ENCODE data around the gene PDP2. TPM values are rescaled to one million over a fixed set of nuclear protein-coding genes. Genes with fewer than 3 reads are reported as not detected.

Gene PDP2
- total and polyA plus RNA-seq, 7 donors: 2.6 to 8.3 (median 5.1) TPM

DNA sequence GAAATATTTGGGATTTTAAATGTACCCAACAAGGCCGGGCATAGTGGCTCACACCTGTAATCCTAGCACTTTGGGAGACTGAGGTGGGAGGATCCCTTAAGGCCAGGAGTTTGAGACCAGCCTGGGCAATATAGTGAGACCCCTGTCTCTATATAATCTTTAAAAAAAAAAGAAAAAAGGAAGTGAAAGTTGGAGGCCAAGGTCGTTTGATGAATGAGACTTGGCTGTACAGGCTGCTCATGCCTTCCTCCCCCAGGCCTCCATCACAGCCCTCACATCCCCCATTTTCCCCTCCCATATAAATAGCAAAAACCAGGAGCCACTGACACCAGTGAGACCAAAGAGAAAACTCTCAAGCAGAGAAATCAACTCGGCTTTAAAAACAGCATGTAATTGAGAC lies 39.4 kb upstream of the PDP2 start:
- Histone ChIP-seq H3K36me3 (no peaks in the 10 kb centered on the region), H3K9me3 (peaks cover 0 to 2% (median 0%) of the 10 kb centered on the region in 4 donors), H3K4me3 (no peak overlapping the region), H3K27ac (no peak overlapping the region), H3K4me1 (peaks cover 0 to 16% (median 15%) of the 10 kb centered on the region in 4 donors), H3K27me3 (peaks cover 20 to 26% (median 23%) of the 10 kb centered on the region in 3 donors)
- TF ChIP-seq POLR2A (IDR thresholded peaks at IDR 0.05): no peak
- no peak for TF ChIP-seq POLR2AphosphoS5 (IDR thresholded peaks at IDR 0.05)
- no peak for TF ChIP-seq EP300 (IDR thresholded peaks at IDR 0.05)
- TF ChIP-seq CTCF (IDR thresholded peaks at IDR 0.05): no peak
- WGBS, 2 donors: 52 to 53% methylated on average over 3 of the region's 3 CpGs
- no peak for DNase-seq
- intact Hi-C loops (cut with DNase I): no loop called here

DNA sequence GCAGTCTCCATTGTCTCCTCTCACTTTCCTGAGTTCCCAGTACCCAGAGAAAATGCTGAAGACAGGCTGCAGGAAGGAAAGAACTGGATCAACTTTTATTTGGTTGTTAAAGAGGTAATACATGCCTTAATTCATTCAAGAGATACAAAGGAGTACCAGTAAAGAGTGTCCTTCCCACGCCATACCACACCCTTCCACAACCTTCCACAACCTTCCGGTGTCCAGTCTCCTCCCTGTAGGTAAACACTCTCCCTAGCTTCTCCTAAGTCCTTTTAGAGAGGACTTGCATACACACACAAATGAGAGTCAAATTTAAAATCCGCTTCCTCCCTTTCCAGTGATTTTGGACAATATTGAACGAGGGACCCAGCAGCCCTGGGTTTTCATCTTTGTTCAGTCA lies 38.9 kb upstream of the PDP2 start:
- no peak for DNase-seq
- Histone ChIP-seq H3K4me1 (peaks cover 0 to 16% (median 15%) of the 10 kb centered on the region in 4 donors), H3K27me3 (peaks cover 20 to 31% (median 23%) of the 10 kb centered on the region in 3 donors), H3K9me3 (peaks cover 0 to 2% (median 0%) of the 10 kb centered on the region in 4 donors), H3K36me3 (no peaks in the 10 kb centered on the region), H3K27ac (no peak overlapping the region), H3K4me3 (no peak overlapping the region)
- 49 to 79% methylated on average over 4 of the region's 4 CpGs for WGBS, 2 donors
- intact Hi-C loops (cut with DNase I): no loop called here
- TF ChIP-seq CTCF (IDR thresholded peaks at IDR 0.05): no peak
- TF ChIP-seq POLR2A (IDR thresholded peaks at IDR 0.05): no peak
- no peak for TF ChIP-seq POLR2AphosphoS5 (IDR thresholded peaks at IDR 0.05)
- no peak for TF ChIP-seq EP300 (IDR thresholded peaks at IDR 0.05)

DNA sequence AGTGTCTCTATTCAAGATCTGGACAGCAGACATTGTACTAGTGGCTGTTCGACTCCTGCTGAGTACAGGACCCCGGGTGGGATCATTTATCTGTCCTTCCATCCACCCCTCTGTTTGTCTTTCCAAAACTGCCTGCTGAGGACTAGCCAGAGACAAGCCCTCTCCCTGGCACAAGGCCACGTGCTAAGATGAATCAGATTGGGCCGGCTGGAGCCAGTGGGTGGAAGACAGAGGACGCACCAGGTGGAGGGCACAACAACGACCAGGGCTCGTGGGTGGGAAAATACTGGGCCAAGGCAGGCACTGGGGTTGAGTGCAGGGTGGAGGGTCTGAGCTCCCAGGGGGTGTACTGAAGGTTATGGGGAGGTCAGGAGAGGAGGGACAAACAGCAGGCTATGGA lies 37.5 kb upstream of the PDP2 start:
- intact Hi-C loops (cut with DNase I): no loop called here
- WGBS, 2 donors: 61 to 81% methylated on average over 7 of the region's 7 CpGs

GRCh38 chr16:66843191-66843590 lies 37.1 kb upstream of the PDP2 start:
- Histone ChIP-seq H3K27ac (no peak overlapping the region), H3K27me3 (peaks cover 20 to 38% (median 23%) of the 10 kb centered on the region in 3 donors), H3K4me1 (peaks cover 0 to 16% (median 15%) of the 10 kb centered on the region in 4 donors), H3K36me3 (no peaks in the 10 kb centered on the region), H3K4me3 (no peak overlapping the region), H3K9me3 (peaks cover 0 to 2% (median 0%) of the 10 kb centered on the region in 4 donors)
- no peak for TF ChIP-seq POLR2A (IDR thresholded peaks at IDR 0.05)
- TF ChIP-seq CTCF (IDR thresholded peaks at IDR 0.05): no peak
- TF ChIP-seq EP300 (IDR thresholded peaks at IDR 0.05): no peak
- no peak for TF ChIP-seq POLR2AphosphoS5 (IDR thresholded peaks at IDR 0.05)
- WGBS, 2 donors: 96 to 97% methylated on average over 2 of the region's 2 CpGs
- intact Hi-C loops (cut with DNase I): no loop called here
- no peak for DNase-seq

More for the DNA sequence above, 37.5 kb upstream of the PDP2 start:
- no peak overlapping the region for H3K27ac ChIP-seq
- no peak for TF ChIP-seq EP300 (IDR thresholded peaks at IDR 0.05)
- no peak for TF ChIP-seq POLR2A (IDR thresholded peaks at IDR 0.05)
- TF ChIP-seq CTCF (IDR thresholded peaks at IDR 0.05): no peak
- TF ChIP-seq POLR2AphosphoS5 (IDR thresholded peaks at IDR 0.05): no peak
- no peak overlapping the region for H3K4me3 ChIP-seq
- no peaks in the 10 kb centered on the region for H3K36me3 ChIP-seq
- peaks cover 0 to 2% (median 0%) of the 10 kb centered on the region in 4 donors for H3K9me3 ChIP-seq
- H3K27me3 ChIP-seq: peaks cover 20 to 38% (median 23%) of the 10 kb centered on the region in 3 donors
- no peak for DNase-seq
- H3K4me1 ChIP-seq: peaks cover 0 to 16% (median 15%) of the 10 kb centered on the region in 4 donors

DNA sequence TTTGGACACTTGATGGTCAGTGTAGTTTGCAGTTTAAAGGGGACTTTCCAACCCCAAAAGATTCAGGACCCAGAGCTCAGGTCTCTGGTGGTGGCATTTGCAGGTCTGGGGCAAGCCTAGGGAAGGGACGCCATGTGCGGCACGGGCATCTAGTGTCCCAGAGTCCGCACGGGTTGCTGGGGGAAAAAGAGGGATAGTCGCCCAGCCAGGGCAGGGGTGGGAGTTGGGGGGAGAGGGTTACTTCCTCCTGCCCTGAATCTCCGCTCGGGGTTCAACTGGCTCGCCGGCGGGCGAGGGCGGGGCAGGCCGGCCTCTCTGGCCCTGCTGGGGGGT lies 36.3 kb upstream of the PDP2 start:
- no peak for DNase-seq
- Histone ChIP-seq H3K4me1 (peaks cover 0 to 16% (median 15%) of the 10 kb centered on the region in 4 donors), H3K4me3 (peak overlapping the region in 3 of 4 donors; percentile 33 to 54 (median 43)), H3K27ac (no peak overlapping the region), H3K9me3 (no peaks in the 10 kb centered on the region), H3K36me3 (no peaks in the 10 kb centered on the region), H3K27me3 (peaks cover 20 to 38% (median 23%) of the 10 kb centered on the region in 3 donors)
- TF ChIP-seq CTCF (IDR thresholded peaks at IDR 0.05): no peak
- TF ChIP-seq POLR2A (IDR thresholded peaks at IDR 0.05): no peak
- no peak for TF ChIP-seq EP300 (IDR thresholded peaks at IDR 0.05)
- TF ChIP-seq POLR2AphosphoS5 (IDR thresholded peaks at IDR 0.05): no peak
- WGBS, 2 donors: 8 to 18% methylated on average over 14 of the region's 14 CpGs
- intact Hi-C loops (cut with DNase I): no loop called here
